Measurements from ENCODE around the gene SAMD13.

The SAMD13 gene

GRCh38 chr1:84347932-84348555 lies 46.5 kb downstream of the SAMD13 start:
- no peak for DNase-seq

GRCh38 chr1:84348759-84349158 lies 47.3 kb downstream of the SAMD13 start:
- no peak for DNase-seq

GRCh38 chr1:84350104-84350503 lies 48.6 kb downstream of the SAMD13 start:
- no peak for DNase-seq

DNA sequence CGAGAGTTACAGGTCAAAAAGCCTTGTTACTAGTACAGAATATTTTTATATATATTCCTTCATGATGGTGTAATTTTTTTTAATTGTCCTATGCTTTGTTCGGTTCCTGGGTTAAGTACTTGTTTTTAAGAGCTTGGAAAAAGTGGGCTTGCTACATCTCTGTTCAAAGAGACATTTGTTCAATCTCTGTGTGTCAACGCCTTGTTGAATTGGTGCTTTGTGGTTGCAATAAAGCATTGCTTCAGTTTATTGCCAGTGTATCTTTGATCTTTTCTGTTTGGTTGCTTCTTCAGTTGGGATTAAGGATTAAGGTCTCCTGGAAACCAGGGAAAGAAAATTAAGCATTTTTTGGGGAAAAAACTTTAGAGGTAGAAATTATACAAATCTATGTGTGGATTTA lies 49.0 kb downstream of the SAMD13 start:
- no peak for DNase-seq

- no peak for DNase-seq
Measured at GRCh38 chr1:84352298-84353106, 51.0 kb downstream of the SAMD13 start.

GRCh38 chr1:84353695-84354094 lies 52.2 kb downstream of the SAMD13 start:
- DNase-seq: no peak

GRCh38 chr1:84355556-84355955 lies 54.0 kb downstream of the SAMD13 start:
- no peak for DNase-seq

DNA sequence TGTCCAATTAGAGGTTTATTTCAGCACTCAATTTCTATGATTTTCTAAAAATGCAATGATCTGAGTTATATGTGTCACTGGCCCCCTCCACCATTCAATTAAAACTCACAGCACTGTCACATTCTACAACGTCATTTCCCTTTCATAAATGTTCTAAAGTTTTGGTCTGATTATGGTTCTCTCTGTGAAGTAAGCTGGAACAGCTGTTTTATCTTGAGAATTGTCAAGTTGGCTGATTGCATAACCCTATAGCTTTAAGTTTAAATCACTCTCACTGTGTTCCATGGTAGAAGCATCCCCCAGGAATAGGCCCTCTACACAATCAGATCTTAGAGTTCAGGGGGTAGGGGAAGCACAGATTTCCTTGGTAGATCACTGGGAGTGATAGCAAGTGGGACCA lies 55.4 kb downstream of the SAMD13 start:
- DNase-seq: no peak

DNA sequence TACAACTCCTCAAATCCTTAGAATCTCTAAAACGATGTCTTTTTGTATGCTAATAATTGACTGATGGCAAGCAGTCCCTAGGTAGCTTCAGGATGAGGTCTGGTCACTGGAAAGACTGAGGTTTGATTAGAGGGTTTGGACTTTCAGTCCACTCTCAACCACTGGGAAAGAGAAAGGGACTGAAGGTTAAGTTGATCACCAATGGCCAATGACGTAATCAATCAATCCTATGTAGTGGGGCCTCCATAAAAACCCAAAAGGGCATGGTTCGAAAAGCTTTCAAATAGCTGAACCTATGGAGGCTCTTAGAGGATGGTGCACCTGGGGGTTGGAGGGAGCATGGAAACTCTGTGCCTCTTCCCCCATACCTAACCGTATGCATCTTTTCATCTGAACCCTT lies 57.2 kb downstream of the SAMD13 start:
- no peak for DNase-seq

DNA sequence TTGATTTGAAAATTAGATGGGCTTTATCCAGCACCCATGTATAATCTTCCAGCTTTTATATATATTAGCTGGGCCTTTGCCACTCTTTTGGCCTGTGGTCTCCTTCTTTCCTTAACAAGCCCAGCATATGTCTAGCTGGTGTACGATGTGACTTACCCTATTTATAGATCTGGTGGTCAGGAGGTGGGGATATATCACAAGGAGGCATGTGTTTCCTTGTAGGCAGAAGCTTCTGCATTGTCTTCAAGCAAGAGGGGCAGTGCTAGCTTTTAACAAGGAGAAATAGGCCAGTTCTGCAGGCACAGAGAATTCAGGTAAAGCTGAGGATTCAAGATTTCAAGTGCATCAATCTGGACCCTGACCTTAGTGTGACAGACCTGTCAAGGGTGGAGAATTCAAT lies 58.8 kb downstream of the SAMD13 start:
- DNase-seq: no peak

DNA sequence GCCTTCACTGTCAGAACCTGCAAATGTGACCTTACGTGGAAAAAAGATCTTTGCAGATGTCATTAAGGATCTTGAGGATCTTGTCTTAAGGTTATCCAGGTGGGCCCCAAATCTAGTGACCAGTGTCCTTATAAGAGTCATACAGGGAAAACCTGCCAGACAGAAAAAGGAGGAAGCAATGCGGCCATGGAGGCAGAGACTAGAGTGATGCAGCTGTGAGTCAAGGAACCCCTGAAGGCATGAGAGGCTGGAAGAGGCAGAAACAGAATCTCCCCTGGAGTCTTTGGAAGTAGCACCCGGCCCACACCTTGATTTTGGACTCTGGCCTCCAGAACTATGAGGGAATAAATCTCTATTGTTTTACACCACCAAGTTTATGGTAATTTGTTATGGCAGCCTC lies 60.3 kb downstream of the SAMD13 start:
- no peak for DNase-seq

- DNase-seq: no peak
Measured at GRCh38 chr1:84363019-84363418, 61.5 kb downstream of the SAMD13 start.

GRCh38 chr1:84363622-84364021 lies 62.1 kb downstream of the SAMD13 start:
- no peak for DNase-seq

DNA sequence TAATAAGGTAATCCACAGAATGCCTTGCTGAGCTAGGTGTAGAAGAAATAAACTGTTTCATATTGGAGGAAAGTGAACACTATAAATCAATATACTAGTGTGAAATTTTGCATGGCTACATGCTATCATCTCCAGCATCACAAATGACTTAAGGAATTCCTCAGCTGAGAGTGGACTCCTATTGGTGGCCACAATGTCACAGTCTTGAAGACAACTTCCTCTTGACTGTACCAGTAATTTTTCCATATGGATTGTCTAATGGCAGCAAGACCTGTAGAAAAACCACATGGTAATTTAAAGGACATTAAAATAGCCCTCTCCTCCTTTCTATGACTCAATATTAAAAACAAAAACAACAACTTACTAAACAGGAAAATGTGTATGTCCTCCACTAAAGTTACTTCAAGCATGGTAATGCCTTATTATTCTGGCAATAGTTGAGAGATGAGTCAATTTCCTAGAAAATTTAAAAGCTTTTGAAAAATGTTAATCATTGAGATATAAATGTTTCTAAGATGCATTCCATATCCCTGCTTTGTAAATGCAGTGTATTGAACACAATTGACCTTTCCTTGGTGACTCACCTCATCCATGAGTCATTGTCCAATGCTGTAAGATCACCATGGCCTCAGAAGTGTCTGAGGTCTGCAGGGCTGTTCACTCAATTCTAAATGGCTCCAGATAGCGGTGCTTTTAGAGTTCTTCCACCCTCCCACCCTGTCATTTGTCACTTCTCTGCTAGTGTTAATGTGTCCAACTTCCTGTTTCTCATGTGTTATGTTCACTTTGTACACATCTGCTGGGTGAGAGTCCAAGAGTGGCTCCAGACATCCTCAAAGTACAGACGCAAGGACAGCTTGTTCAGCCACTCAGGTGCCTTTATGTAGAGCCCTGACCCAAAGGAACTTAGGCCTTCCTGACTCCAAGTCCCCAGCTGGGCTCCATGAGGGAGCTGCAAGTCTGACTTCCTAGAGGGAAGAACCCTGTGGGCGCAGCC lies 64.0 kb downstream of the SAMD13 start:
- peak; percentile 30 for DNase-seq

GRCh38 chr1:84366786-84367185 lies 65.3 kb downstream of the SAMD13 start:
- no peak for DNase-seq

GRCh38 chr1:84367219-84367618 lies 65.7 kb downstream of the SAMD13 start:
- no peak for DNase-seq

- no peak for DNase-seq
Measured at GRCh38 chr1:84368441-84368840, 66.9 kb downstream of the SAMD13 start.

- no peak for DNase-seq
Measured at GRCh38 chr1:84370266-84370665, 68.8 kb downstream of the SAMD13 start.

DNA sequence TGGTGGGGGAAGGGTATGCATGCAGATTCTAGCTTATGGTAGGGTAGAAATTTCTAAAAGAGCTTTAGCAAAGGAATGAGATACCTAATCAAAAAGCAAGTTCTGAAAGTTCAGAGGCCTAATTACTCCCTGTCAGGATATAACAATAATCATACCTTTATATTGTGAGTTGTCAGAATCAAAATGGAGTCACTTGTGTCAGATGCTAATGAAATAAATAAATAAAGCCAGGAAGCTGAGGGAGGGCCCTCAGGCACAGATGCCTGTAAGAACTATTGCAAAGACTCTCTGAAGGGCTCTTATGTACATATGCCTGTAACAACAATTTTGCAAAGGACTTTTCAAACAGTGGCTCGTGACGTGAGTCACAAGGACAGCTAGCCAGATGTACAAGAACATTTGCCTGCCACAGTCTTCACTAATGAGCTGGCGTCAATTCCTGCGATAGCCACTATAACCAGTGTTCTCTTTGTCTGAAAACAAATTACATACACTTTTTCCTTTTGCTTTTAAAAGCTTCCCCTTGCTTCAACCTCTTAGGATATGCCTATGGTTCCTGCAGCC lies 69.4 kb downstream of the SAMD13 start:
- DNase-seq: no peak

DNA sequence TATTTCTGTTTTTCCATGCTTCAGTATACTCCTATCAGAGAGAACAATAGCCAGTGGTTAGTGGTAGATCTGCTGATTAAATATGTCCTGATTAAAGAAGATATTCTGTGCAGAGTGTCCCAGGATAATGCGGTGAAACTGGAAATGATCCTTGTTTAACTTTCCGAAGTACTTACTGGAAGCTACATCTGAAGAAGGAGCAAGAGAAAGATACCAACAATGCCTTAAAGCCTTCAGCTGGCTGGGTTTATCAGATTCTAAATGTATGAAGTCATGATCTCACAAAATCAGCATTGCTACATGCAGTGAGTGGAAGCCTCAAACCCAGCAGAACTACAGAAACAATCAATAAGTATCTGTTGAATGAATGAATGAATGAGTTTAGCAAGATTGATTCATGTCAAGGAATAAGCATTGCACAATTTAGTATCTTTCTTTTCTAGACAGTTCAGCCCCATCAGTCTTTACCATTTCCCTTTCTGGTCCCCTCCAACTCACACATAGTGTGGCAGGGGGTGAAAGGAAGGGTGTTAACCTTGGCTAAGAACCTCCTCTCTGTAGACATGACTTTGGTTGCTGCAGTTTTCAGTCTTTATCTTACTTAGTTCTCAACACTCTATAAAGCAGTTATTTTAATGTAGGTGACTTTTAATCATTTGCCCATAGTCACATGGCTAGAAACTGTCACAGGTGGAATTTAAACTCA lies 72.1 kb downstream of the SAMD13 start:
- no peak for DNase-seq

DNA sequence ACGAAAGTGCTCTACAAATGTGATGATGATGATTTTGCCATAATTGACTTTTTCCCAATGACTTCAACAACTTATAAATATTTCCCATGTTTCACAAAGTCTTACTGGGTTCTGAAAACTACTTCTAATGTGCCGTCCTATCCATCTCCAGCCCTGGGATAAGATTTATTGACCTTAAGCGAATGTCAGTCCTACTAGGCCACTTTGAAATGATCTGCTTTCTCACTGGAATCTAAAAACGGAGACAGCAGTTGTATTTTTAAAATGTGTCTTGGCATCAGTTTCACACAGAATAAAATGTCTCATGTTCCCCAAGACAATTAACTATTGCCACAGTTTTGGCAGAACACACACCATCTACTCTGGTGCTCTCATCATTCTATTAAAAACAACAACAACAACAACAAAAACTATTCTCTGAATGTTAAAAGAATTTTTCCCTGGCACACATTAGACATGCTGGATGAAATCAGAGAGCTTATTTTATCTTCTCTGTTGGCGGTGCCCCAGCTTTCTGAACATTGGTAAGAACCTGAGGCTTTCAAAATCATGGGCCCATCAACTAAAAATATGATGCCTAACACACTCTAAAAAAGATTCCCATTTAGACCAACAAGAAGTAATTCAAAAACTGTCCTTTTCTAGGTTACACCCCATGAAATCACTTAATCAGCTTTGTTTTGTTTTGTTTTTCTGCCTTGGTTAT lies 73.6 kb downstream of the SAMD13 start:
- no peak for DNase-seq

All from hematopoietic multipotent progenitor cell treated with erythropoietin and hydrocortisone succinate and interleukin-3 and kit ligand, for 8 days (in vitro differentiated cells).